Activated CD8-positive, alpha-beta memory T cell treated with anti-CD3 and anti-CD28 coated beads, Interleukin-2, amount 50 U/mL, for 48 hours (primary cell): ENCODE data around the gene MAGOHB.
"Not testable (repeated sequence)": the region's sequence is repeated elsewhere in the genome, so short reads cannot be mapped to it uniquely, and the experiment has no call there.

Experiments used
- DNase-seq: peaks from one replicate; pipeline ENCODE4 v3.0.0-alpha.2; 2020

MAGOHB gene

GRCh38 chr12:10611258-10611657 is 2.2 kb downstream of the MAGOHB start:
- not testable (repeated sequence) for DNase-seq

GRCh38 chr12:10610188-10610587 is 3.2 kb downstream of the MAGOHB start:
- no peak for DNase-seq

GRCh38 chr12:10607885-10608458 is 5.4 kb downstream of the MAGOHB start:
- no peak for DNase-seq

- DNase-seq: no peak
Observed at GRCh38 chr12:10601860-10602259, 11.5 kb downstream of the MAGOHB start.

GRCh38 chr12:10600988-10601387 is 12.4 kb downstream of the MAGOHB start:
- no peak for DNase-seq

- no peak for DNase-seq
Observed at GRCh38 chr12:10595881-10596280, 17.5 kb downstream of the MAGOHB start.

- no peak for DNase-seq
Observed at GRCh38 chr12:10590966-10591365, 22.4 kb downstream of the MAGOHB start.

GRCh38 chr12:10584415-10584814 is 29.0 kb downstream of the MAGOHB start:
- no peak for DNase-seq

GRCh38 chr12:10582704-10583103 is 30.7 kb downstream of the MAGOHB start:
- DNase-seq: no peak

GRCh38 chr12:10582133-10582532 is 31.3 kb downstream of the MAGOHB start:
- DNase-seq: not testable (repeated sequence)

- no peak for DNase-seq
Observed at GRCh38 chr12:10574307-10574706, 39.1 kb downstream of the MAGOHB start.

GRCh38 chr12:10572021-10572490 is 41.4 kb downstream of the MAGOHB start:
- not testable (repeated sequence) for DNase-seq

- no peak for DNase-seq
Observed at GRCh38 chr12:10571141-10571540, 42.3 kb downstream of the MAGOHB start.

GRCh38 chr12:10567813-10568212 is 45.6 kb downstream of the MAGOHB start:
- no peak for DNase-seq

- no peak for DNase-seq
Observed at GRCh38 chr12:10563966-10564365, 49.4 kb downstream of the MAGOHB start.

GRCh38 chr12:10563002-10563401 is 50.4 kb downstream of the MAGOHB start:
- DNase-seq: no peak

- no peak for DNase-seq
Observed at GRCh38 chr12:10562306-10562933, 51.0 kb downstream of the MAGOHB start.

GRCh38 chr12:10559244-10559643 is 54.2 kb downstream of the MAGOHB start:
- DNase-seq: no peak

- no peak for DNase-seq
Observed at GRCh38 chr12:10558789-10559188, 54.6 kb downstream of the MAGOHB start.

GRCh38 chr12:10558301-10558700 is 55.1 kb downstream of the MAGOHB start:
- no peak for DNase-seq

GRCh38 chr12:10557766-10558165 is 55.6 kb downstream of the MAGOHB start:
- DNase-seq: no peak

GRCh38 chr12:10557329-10557728 is 56.1 kb downstream of the MAGOHB start:
- no peak for DNase-seq

GRCh38 chr12:10554756-10555481 is 58.5 kb downstream of the MAGOHB start:
- no peak for DNase-seq

GRCh38 chr12:10554228-10554755 is 59.1 kb downstream of the MAGOHB start:
- no peak for DNase-seq
